Testis (tissue), 3 donors: Measurements from ENCODE around the gene IL17RE. TPM values are rescaled to one million over a fixed set of nuclear protein-coding genes. Genes with fewer than 3 reads are reported as not detected.
A peak's percentile ranks its signal among the peaks of the same experiment; 100 is the strongest.
"Not testable (repeated sequence)": the region's sequence is repeated elsewhere in the genome, so short reads cannot be mapped to it uniquely, and the experiment has no call there.

ENCODE experiments used
- DNase-seq: peaks from one replicate; pipeline ENCODE4 v3.0.0-alpha.2; 2019
- H3K27ac ChIP-seq, 2 donors: fragments of 200-600 bp; sonication (generic); one replicate each; pipeline ENCODE4 v1.5.1; 2019
- H3K27me3 ChIP-seq: fragments of 200-600 bp; sonication (generic); one replicate; pipeline ENCODE4 v1.5.1; 2019
- H3K36me3 ChIP-seq: fragments of 200-600 bp; sonication (generic); one replicate; pipeline ENCODE4 v1.5.1; 2017; ENCODE audit warnings: low read depth; ENCODE audit errors: missing control alignments
- H3K4me1 ChIP-seq: fragments of 200-600 bp; sonication (generic); one replicate; pipeline ENCODE4 v1.5.1; 2019
- H3K4me3 ChIP-seq, 2 donors: fragments of 200-600 bp; sonication (generic); one replicate each; pipeline ENCODE4 v1.5.1; 2017 to 2019
- H3K9me3 ChIP-seq: fragments of 200-600 bp; sonication (generic); one replicate; pipeline ENCODE4 v1.5.1; 2017
- POLR2A ChIP-seq: fragments of 450-650 bp; IDR thresholded peaks from one replicate; pipeline ENCODE4 v1.6.1; 2017; ENCODE audit warnings: antibody characterized with exemption, mild to moderate bottlenecking, moderate library complexity
- WGBS, 2 donors: methylation state at CpG; one replicate each; pipeline ENCODE4 v1.1.5; 2018; 5-methylcytosine and 5-hydroxymethylcytosine counted together
- intact Hi-C: fragments of 100-400 bp; cut with DNase I; formaldehyde crosslinking; loops from one replicate; pipeline ENCODE4 v1.15.1; 2023; ENCODE audit warnings: low total_unique reads
- polyA plus RNA-seq: library from polyadenylated mRNA; stranded (reverse); fragments of 350-450 nt; fragmentation: Illumina TruSeq; extraction: RNeasy Lipid Tissue Mini Kit (QIAGEN cat#74804); gene quantifications from one replicate; pipeline ENCODE4 v1.2.3, GENCODE V29; 2014; ENCODE audit warnings: low read depth, low replicate concordance; ENCODE audit not compliant: insufficient read depth
- total RNA-seq, 2 donors: library from RNA; depleted of rRNA; stranded (reverse); fragments of >200 nt; gene quantifications; one replicate each; pipeline ENCODE4 v1.2.3, GENCODE V29; 2016
- TF ChIP-seq, protein P1 (sequence below), 3 experiments: fragments of 450-650 bp in 2 of 3; fragments of 200-600 bp in 1 of 3; sonication (generic) in 1 of 3; IDR thresholded peaks; one replicate each; pipeline ENCODE4 v1.5.1; 2016 to 2019; ENCODE audit warnings: antibody characterized with exemption in 3 of 3, mild to moderate bottlenecking in 2 of 3, moderate library complexity in 1 of 3

The IL17RE gene
- total and polyA plus RNA-seq, 3 donors from 2014 or later: 0.43 to 1.8 (median 0.79) TPM

DNA sequence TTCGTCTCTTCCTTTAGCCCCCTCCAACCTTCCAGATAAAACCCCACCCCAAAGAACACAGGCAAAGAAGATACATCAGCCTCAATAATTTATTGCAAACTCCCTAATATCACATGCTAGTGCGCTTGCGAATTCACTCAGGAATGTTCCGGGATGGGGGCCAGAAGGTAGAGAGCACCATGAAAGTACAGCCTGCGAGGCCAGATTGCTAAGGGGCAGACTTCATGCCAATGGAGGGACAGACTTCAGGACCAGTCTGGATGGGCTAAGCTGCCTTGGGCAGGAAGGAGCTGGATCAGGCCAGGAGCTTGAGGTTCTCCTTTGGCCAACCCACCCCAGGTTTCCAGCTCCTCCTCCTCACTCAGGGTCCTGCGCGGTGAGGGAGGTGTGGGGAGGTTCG is 36.0 kb upstream of the IL17RE start:
- intact Hi-C loops: no loop called here
- Histone ChIP-seq H3K27ac (peak overlapping the region in 1 of 2 donors; percentile 31), H3K9me3 (no peaks in the 10 kb centered on the region), H3K27me3 (no peaks in the 10 kb centered on the region), H3K36me3 (no peaks in the 10 kb centered on the region), H3K4me1 (peaks cover 22% of the 10 kb centered on the region), H3K4me3 (no peak overlapping the region)
- no peak for TF ChIP-seq POLR2A
- TF ChIP-seq, protein P1, sequence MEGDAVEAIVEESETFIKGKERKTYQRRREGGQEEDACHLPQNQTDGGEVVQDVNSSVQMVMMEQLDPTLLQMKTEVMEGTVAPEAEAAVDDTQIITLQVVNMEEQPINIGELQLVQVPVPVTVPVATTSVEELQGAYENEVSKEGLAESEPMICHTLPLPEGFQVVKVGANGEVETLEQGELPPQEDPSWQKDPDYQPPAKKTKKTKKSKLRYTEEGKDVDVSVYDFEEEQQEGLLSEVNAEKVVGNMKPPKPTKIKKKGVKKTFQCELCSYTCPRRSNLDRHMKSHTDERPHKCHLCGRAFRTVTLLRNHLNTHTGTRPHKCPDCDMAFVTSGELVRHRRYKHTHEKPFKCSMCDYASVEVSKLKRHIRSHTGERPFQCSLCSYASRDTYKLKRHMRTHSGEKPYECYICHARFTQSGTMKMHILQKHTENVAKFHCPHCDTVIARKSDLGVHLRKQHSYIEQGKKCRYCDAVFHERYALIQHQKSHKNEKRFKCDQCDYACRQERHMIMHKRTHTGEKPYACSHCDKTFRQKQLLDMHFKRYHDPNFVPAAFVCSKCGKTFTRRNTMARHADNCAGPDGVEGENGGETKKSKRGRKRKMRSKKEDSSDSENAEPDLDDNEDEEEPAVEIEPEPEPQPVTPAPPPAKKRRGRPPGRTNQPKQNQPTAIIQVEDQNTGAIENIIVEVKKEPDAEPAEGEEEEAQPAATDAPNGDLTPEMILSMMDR (IDR thresholded peaks at IDR 0.05): no peak
- peak; percentile 58 for DNase-seq
- WGBS, 2 donors: 65 to 79% methylated on average over 8 of the region's 8 CpGs

DNA sequence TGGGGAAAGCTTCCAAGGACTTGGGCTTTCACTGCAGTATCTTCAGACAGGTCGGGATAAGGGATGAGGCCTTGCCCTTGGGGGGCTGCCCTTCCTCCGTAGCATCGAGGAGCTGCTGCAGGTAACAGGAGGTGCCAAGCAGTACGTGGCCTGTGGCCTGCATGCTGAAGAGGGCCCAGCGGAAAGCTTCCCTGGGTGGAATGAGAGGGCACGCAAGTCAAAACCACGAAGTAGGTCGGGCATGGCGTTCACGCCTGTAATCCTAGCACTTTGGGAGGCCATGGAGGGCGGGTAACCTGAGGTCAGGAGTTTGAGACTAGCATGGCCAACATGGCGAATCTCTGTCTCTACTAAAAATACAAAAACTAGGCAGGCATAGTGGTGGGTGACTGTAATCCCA is 35.5 kb upstream of the IL17RE start:
- WGBS, 2 donors: 92 to 98% methylated on average over 11 to 12 of the region's 12 CpGs
- TF ChIP-seq POLR2A: no peak
- TF ChIP-seq, protein P1 (IDR thresholded peaks at IDR 0.05): no peak
- H3K9me3 ChIP-seq: no peaks in the 10 kb centered on the region
- DNase-seq: no peak
- H3K36me3 ChIP-seq: no peaks in the 10 kb centered on the region
- H3K27ac ChIP-seq: no peak overlapping the region
- H3K4me1 ChIP-seq: peaks cover 22% of the 10 kb centered on the region
- no peaks in the 10 kb centered on the region for H3K27me3 ChIP-seq
- H3K4me3 ChIP-seq: no peak overlapping the region
- intact Hi-C loops: no loop called here

DNA sequence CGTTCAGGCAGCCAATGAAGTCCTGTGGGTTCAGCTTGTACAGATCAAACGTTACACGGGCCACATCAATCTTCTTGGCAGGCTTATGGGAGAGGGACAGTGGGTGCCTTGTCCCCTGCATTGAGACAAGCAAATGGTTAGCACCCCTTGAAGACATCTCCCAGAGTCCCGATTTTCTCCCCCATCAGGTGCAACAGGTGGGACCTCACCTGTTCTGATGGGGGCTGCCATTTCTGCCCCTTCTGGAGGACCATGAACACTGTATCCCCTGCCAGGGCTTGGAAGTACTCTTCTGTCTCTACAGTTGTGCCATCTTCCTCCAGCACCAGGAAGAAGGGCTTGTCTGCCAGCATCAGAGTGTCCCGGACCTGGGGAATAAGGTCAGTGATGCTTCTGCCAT is 32.7 kb upstream of the IL17RE start:
- H3K27ac ChIP-seq: no peak overlapping the region
- no peaks in the 10 kb centered on the region for H3K9me3 ChIP-seq
- 80 to 88% methylated on average over 4 to 5 of the region's 5 CpGs for WGBS, 2 donors
- H3K36me3 ChIP-seq: no peaks in the 10 kb centered on the region
- TF ChIP-seq POLR2A: no peak
- TF ChIP-seq, protein P1 (IDR thresholded peaks at IDR 0.05): no peak
- no peaks in the 10 kb centered on the region for H3K27me3 ChIP-seq
- intact Hi-C loops: no loop called here
- H3K4me1 ChIP-seq: peaks cover 8% of the 10 kb centered on the region
- DNase-seq: no peak
- H3K4me3 ChIP-seq: no peak overlapping the region

DNA sequence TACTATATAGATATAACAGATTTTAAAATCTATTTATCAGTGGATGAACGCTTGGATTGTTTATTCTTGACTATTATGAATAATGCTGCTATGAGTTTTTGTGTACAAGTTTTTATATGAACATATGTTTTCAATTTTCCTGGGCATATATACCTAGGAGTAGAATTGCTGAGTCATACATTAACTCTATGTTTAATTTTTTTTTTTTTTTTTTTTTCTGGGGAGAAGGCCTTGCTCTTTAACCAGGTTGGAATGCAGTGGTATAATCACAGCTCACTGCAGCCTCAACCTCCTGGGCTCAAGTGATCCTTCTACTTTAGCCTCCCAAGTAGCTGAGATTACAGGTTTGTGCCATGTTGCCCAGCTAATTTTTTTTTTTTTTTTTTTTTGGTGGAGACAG is 31.7 kb upstream of the IL17RE start:
- no peaks in the 10 kb centered on the region for H3K36me3 ChIP-seq
- H3K27me3 ChIP-seq: no peaks in the 10 kb centered on the region
- no peak for DNase-seq
- no peaks in the 10 kb centered on the region for H3K9me3 ChIP-seq
- 100% methylated on average over 1 of the region's 1 CpG for WGBS, 2 donors
- H3K27ac ChIP-seq: no peak overlapping the region
- intact Hi-C loops: no loop called here
- no peak overlapping the region for H3K4me3 ChIP-seq
- TF ChIP-seq POLR2A: no peak
- TF ChIP-seq, protein P1 (IDR thresholded peaks at IDR 0.05): no peak
- H3K4me1 ChIP-seq: no peaks in the 10 kb centered on the region

DNA sequence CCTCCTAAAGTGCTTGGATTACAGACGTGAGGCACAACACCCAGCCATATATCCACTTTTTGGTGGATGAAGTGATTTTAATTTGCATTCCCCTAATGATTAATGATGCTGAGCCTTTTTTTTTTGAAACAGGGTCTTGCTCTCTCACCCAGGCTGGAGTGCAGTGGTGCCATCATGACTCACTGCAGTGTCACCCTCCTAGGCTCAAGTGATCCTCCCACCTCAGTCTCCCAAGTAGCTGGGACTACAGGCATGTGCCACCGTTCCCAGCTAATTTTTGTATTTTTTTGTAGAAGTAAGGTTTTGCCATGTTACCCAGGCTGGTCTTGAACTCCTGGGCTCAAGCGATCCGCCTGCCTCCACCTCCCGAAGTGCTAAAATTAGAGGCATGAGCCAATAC is 30.6 kb upstream of the IL17RE start:
- WGBS, 2 donors: 90 to 91% methylated on average over 5 of the region's 5 CpGs
- not testable (repeated sequence) for H3K4me1 ChIP-seq, H3K4me3 ChIP-seq

More for the DNA sequence above, 30.6 kb upstream of the IL17RE start:
- H3K9me3 ChIP-seq, H3K27me3 ChIP-seq, DNase-seq, H3K36me3 ChIP-seq, H3K27ac ChIP-seq, intact Hi-C loops: not testable (repeated sequence)
